Endothelial cell of umbilical vein (primary cell): ENCODE data around the gene CARD11. TPM values are rescaled to one million over a fixed set of nuclear protein-coding genes. Genes with fewer than 3 reads are reported as not detected.

ENCODE experiments used
- BruUV-seq: library from RNA; stranded (reverse); fragments of 400-500 nt; replicated peaks from 2 replicates; lab custom pipeline; 2021; lab: Mats Ljungman, UMichigan
- CTCF ChIA-PET: fragments of 300-600, 350-600 bp; sonication (Branson Sonifier 250); formaldehyde crosslinking; loops from one replicate; lab custom pipeline; 2021; ENCODE audit warnings: antibody characterized with exemption, inconsistent platforms; lab: Charles Lee
- POLR2A ChIA-PET: fragments of 300-600, 350-600 bp; sonication (Branson Sonifier 250); formaldehyde crosslinking; loops from one replicate; lab custom pipeline; 2021; ENCODE audit warnings: antibody characterized with exemption, inconsistent platforms; lab: Charles Lee
- DNase-seq: peaks from one replicate; pipeline ENCODE4 v3.0.0-alpha.2; 2011; ENCODE audit warnings: low read depth, low spot score
- FAIRE-seq: peaks from 2 replicates; lab custom pipeline; 2011; peaks lifted over from hg19 to GRCh38; lab: Jason Lieb, UNC
- H2AFZ ChIP-seq: 2 replicates; pipeline ENCODE4 v1.6.0; 2012; ENCODE audit warnings: low read depth, low read length, control low read depth, inconsistent platforms
- H3K27ac ChIP-seq: 2 replicates; pipeline ENCODE4 v1.5.1; 2011; ENCODE audit warnings: low read depth, mild to moderate bottlenecking, control low read depth, low read length, moderate library complexity; ENCODE audit not compliant: insufficient read depth
- H3K27me3 ChIP-seq, 2 experiments: 2 replicates each; pipeline versions ENCODE4 v1.6.0 to v1.6.1; 2011; ENCODE audit warnings: low read length in 2 of 2, mixed read lengths in 1 of 2; ENCODE audit not compliant: control insufficient read depth in 2 of 2, insufficient read depth in 2 of 2
- H3K36me3 ChIP-seq, 2 experiments: 2 replicates in 1 of 2; 3 replicates in 1 of 2; pipeline ENCODE4 v1.5.1; 2011; ENCODE audit warnings: low read length in 2 of 2, mild to moderate bottlenecking in 1 of 2, moderate library complexity in 1 of 2; ENCODE audit not compliant: control insufficient read depth in 2 of 2, insufficient read depth in 2 of 2; ENCODE audit errors: extremely low read depth in 1 of 2
- H3K4me1 ChIP-seq: 3 replicates; pipeline ENCODE4 v1.5.1; 2011; ENCODE audit warnings: mild to moderate bottlenecking, low read length; ENCODE audit not compliant: control insufficient read depth, insufficient read depth; ENCODE audit errors: extremely low read depth
- H3K4me2 ChIP-seq: 2 replicates; pipeline ENCODE4 v1.6.1; 2011; ENCODE audit warnings: low read length, control low read depth, mixed read lengths; ENCODE audit not compliant: insufficient read depth
- H3K4me3 ChIP-seq, 3 experiments: fragments of 200-600 bp in 1 of 3; sonication (generic), shearing (Covaris generic) in 1 of 3; replicated peaks in 1 of 3; 2 replicates each; pipeline ENCODE4 v1.5.1; 2011 to 2016; ENCODE audit warnings: control low read depth in 3 of 3, low read length in 3 of 3, mild to moderate bottlenecking in 2 of 3, inconsistent platforms in 1 of 3, low read depth in 1 of 3, moderate library complexity in 1 of 3; ENCODE audit not compliant: insufficient read depth in 1 of 3
- H3K79me2 ChIP-seq: 2 replicates; pipeline ENCODE4 v1.6.0; 2012; ENCODE audit warnings: low read length, inconsistent platforms; ENCODE audit not compliant: control insufficient read depth, insufficient read depth
- H3K9ac ChIP-seq: replicated peaks from 2 replicates; pipeline ENCODE3; 2011; ENCODE audit warnings: low read length, control low read depth; ENCODE audit not compliant: insufficient read depth; ENCODE audit errors: extremely low read depth
- H3K9me1 ChIP-seq: replicated peaks from 3 replicates; pipeline ENCODE4 v1.6.0; 2011; ENCODE audit warnings: mild to moderate bottlenecking, low read length; ENCODE audit not compliant: control insufficient read depth, insufficient read depth; ENCODE audit errors: extremely low read depth
- H3K9me3 ChIP-seq: replicated peaks from 2 replicates; pipeline ENCODE4 v1.5.1; 2012; ENCODE audit warnings: low read length, inconsistent platforms; ENCODE audit not compliant: control insufficient read depth, insufficient read depth
- H4K20me1 ChIP-seq: replicated peaks from 2 replicates; pipeline ENCODE3; 2011; ENCODE audit warnings: mild to moderate bottlenecking, low read length; ENCODE audit not compliant: control insufficient read depth, insufficient read depth; ENCODE audit errors: extremely low read depth
- CTCF ChIP-seq, 2 donors: IDR thresholded peaks; 1 replicate in 1 of 2; 2 replicates in 1 of 2; pipeline ENCODE4 v1.5.1; 2011; ENCODE audit warnings: low read length in 2 of 2, mild to moderate bottlenecking in 2 of 2, moderate library complexity in 2 of 2, control low read depth in 1 of 2, inconsistent platforms in 1 of 2, low read depth in 1 of 2; ENCODE audit not compliant: insufficient read depth in 1 of 2; ENCODE audit errors: extremely low read depth in 1 of 2
- EZH2 ChIP-seq: IDR thresholded peaks from 2 replicates; pipeline ENCODE4 v1.6.1; 2012; ENCODE audit warnings: borderline replicate concordance, low read depth, mild to moderate bottlenecking, moderate library complexity, low read length, inconsistent platforms; ENCODE audit not compliant: severe bottlenecking
- FOS ChIP-seq: IDR thresholded peaks from 2 replicates; pipeline ENCODE4 v1.6.1; 2011; ENCODE audit warnings: mild to moderate bottlenecking, low read length, moderate library complexity, borderline replicate concordance; ENCODE audit not compliant: insufficient read depth
- GATA2 ChIP-seq: IDR thresholded peaks from 2 replicates; pipeline ENCODE4 v1.7.0; 2011; ENCODE audit warnings: low read depth, mild to moderate bottlenecking, moderate library complexity, mixed read lengths, low read length; ENCODE audit not compliant: insufficient read length, insufficient read depth
- JUN ChIP-seq: IDR thresholded peaks from 2 replicates; pipeline ENCODE4 v1.6.1; 2011; ENCODE audit warnings: borderline replicate concordance, low read depth; ENCODE audit not compliant: insufficient read length, insufficient read depth
- MAX ChIP-seq: IDR thresholded peaks from 2 replicates; pipeline ENCODE4 v1.6.1; 2011; ENCODE audit not compliant: insufficient read depth, insufficient read length
- MYC ChIP-seq: IDR thresholded peaks from one replicate; pipeline ENCODE4 v1.6.1; 2011; ENCODE audit warnings: mild to moderate bottlenecking, low read depth, low read length
- POLR2A ChIP-seq: IDR thresholded peaks from 2 replicates; pipeline ENCODE4 v1.6.1; 2012; ENCODE audit warnings: low read depth, mild to moderate bottlenecking, control low read depth, low read length
- POLR2AphosphoS5 ChIP-seq: IDR thresholded peaks from 2 replicates; pipeline ENCODE4 v1.6.1; 2012; ENCODE audit warnings: low read depth, mild to moderate bottlenecking, control low read depth, low read length, moderate library complexity; ENCODE audit not compliant: insufficient read depth
- dilution Hi-C: fragments of 300-500 bp; cut with MboI; formaldehyde crosslinking; loops from one replicate; pipeline ENCODE4 v1.15.0; 2019; ENCODE audit warnings: low sequenced_read_pairs; ENCODE audit not compliant: extremely low pct_ligation_motif_present
- intact Hi-C: fragments of 100-400 bp; cut with micrococcal nuclease; formaldehyde crosslinking; loops from one replicate; pipeline ENCODE4 v1.10.0; 2022
- polyA plus RNA-seq, 4 experiments: library from polyadenylated mRNA; depleted of rRNA in 3 of 4; stranded (reverse) in 3 of 4; unstranded in 1 of 4; fragments of >200 nt; gene quantifications; 2 replicates each; pipeline versions ENCODE4 v1.2.1 to v1.2.3, GENCODE V29; 2011 to 2012; ENCODE audit warnings: missing spikeins in 1 of 4
- total RNA-seq: library from RNA; stranded (reverse); gene quantifications from 2 replicates; pipeline ENCODE4 v1.2.3, GENCODE V29; 2021

The CARD11 gene
- total and polyA plus RNA-seq, 2 donors (not counting 3 experiments of a cell fraction or from before 2014, with no cell fraction given): 20.4 to 41.8 TPM

GRCh38 chr7:2919256-2919655 lies 124.4 kb downstream of the CARD11 start:
- Histone ChIP-seq H3K4me2 (no peak overlapping the region), H3K9ac (no peak overlapping the region), H3K36me3 (peaks cover 0 to 3% of the 10 kb centered on the region in 2 experiments), H2AFZ (no peak overlapping the region), H3K27ac (no peak overlapping the region), H3K4me1 (no peaks in the 10 kb centered on the region), H3K79me2 (no peaks in the 10 kb centered on the region), H3K4me3 (no peak overlapping the region), H3K9me1 (no peaks in the 10 kb centered on the region), H3K9me3 (no peaks in the 10 kb centered on the region), H3K27me3 (no peaks in the 10 kb centered on the region), H4K20me1 (no peaks in the 10 kb centered on the region)
- DNase-seq (no peak), FAIRE-seq (no peak)
- dilution Hi-C loops: no loop called here
- intact Hi-C loops: no loop called here
- BruUV-seq: no TSS peak
- ChIA-PET POLR2A (no interaction called here), CTCF (interaction anchor here (1.0 to 1.6 kb wide), 2 partner anchors 8 to 10 kb away, joined by 4 read pairs; no protein-coding TSS in a partner anchor)
- TF ChIP-seq POLR2A (no peak), CTCF (IDR thresholded peaks at IDR 0.05; ENCODE audit: extremely low read depth in 1 of 2, insufficient read depth in 1 of 2, low read depth in 1 of 2, low read length in 2 of 2) (no peak), FOS (no peak), EZH2 (no peak), JUN (no peak), MAX (no peak), GATA2 (no peak), MYC (no peak), POLR2AphosphoS5 (no peak)
